Embryonic facial prominence (tissue), 1 donor: ENCODE measurements around the gene ZNF281.
"Not testable (repeated sequence)": the region's sequence is repeated elsewhere in the genome, so short reads cannot be mapped to it uniquely, and the experiment has no call there.

Experiments used
- DNase-seq: peaks from one replicate; pipeline ENCODE4 v3.0.0-alpha.2; 2016; ENCODE audit errors: extremely low spot score

Gene ZNF281

GRCh38 chr1:200429221-200429751, 19.4 kb upstream of the ZNF281 start:
- no peak for DNase-seq

- no peak for DNase-seq
These were observed 18.8 kb upstream of the ZNF281 start for GRCh38 chr1:200428482-200429205.

- DNase-seq = no peak
These were observed 17.9 kb upstream of the ZNF281 start for GRCh38 chr1:200427744-200428143.

GRCh38 chr1:200426196-200426595, 16.4 kb upstream of the ZNF281 start:
- no peak for DNase-seq

- DNase-seq = no peak
These were observed 13.4 kb upstream of the ZNF281 start for GRCh38 chr1:200423235-200423634.

GRCh38 chr1:200422211-200422610, 12.4 kb upstream of the ZNF281 start:
- DNase-seq = no peak

DNA sequence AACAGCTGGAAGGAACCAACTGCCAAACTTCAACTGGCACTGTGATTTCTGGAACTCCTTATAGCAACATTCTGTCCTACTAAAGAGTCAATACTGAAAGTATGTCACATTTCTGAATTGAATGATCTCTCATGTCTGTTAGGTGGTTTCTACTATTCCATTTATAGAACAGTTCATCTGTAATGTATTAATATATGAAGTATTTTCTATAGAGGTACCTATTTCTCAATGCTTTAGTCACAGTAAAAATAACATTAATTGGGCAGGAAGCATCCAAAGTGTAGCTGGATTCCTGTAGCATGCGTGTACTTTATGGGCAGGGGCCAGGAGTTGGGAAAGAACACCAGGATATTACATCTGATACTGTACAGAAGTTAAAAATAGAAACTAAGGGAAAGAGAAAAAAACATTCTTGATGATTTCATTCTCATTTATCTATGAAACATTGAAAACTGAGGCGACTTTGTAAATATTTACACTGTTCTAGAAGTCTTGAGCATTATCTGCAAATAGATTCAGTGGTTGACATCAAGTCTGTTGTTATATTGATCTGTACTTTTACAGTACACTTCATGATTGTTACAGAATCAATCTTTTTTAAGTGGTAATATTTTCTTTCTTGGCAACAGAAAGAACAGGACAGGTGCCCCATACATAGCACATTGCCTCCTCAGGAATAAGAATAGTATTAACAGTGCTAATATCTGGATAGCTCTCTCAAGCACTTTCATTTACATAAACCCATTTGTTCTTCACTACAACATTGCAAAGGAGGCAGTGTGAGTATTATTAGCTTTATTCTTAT, 6.2 kb upstream of the ZNF281 start:
- DNase-seq = peak; percentile 43

DNA sequence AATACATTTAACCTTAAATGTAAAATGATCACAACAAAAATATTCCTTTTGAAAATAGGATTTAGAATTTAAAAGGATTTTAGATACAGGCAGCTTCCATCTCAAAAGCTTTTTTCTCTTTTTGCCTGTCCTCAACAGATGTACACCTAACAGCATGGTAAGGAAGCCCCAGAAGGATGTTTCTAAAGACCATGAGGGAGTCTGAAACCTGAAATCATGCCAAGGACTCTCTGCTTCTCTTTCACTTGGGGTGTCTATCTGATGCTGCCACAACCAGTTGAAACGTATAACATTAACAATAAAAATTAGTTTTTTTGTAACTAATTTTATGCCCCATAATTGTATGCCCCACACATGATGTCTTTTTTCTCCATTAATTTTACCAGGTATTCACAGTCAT, 5.4 kb upstream of the ZNF281 start:
- no peak for DNase-seq

DNA sequence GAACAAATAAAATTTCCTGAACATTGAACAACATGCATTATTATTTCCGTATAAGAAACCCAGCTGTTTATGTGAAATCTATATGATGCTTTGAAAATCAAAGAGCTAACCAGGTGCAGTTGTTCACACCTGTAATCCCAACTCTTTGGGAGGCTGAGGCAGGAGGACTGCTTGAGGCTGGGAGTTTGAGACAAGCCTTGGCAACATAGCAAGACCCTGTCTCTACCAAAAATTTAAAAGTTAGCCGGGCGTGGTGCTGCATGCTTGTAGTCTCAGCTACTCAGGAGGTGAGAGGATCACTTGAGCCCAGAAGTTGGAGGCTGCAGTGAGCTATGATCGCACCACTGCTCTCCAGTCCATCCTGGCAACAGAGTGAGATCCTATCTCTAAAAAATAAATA, 4.8 kb upstream of the ZNF281 start:
- DNase-seq = no peak

GRCh38 chr1:200413766-200414165, 3.9 kb upstream of the ZNF281 start:
- DNase-seq = not testable (repeated sequence)

- DNase-seq = no peak
These were observed 1.8 kb upstream of the ZNF281 start for GRCh38 chr1:200411406-200412257.

- DNase-seq = no peak
These were observed 686 bp upstream of the ZNF281 start for GRCh38 chr1:200410566-200410878.

DNA sequence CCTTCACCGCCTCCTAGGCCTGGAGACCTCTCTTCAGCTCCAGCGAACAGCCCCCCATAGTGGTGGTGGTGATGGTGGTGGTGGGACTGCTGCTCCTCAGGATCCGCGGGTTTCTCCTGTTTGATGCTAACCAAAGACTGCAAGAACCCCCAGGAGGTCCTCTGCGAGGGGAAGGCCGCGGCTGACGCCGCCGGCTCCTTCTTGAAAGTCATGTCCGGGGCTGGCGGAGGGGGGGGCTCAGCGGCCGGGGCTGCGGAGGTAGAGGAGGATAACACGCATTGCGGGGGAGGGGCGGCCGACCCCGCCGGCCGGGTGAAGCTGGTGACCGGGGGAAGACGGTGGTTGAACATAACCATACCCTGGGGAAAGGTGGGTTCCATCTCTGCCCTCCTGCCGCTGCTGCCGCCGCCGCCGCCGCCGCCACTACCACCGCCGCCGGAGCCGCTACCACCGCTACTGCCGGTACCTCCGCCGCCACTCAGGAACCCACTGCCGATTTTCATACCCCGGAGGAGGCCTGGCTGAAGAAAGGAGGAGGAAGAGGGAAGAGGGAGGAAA, 554 bp downstream of the ZNF281 start:
- DNase-seq = no peak

GRCh38 chr1:200406161-200406797, 3.6 kb downstream of the ZNF281 start:
- no peak for DNase-seq

DNA sequence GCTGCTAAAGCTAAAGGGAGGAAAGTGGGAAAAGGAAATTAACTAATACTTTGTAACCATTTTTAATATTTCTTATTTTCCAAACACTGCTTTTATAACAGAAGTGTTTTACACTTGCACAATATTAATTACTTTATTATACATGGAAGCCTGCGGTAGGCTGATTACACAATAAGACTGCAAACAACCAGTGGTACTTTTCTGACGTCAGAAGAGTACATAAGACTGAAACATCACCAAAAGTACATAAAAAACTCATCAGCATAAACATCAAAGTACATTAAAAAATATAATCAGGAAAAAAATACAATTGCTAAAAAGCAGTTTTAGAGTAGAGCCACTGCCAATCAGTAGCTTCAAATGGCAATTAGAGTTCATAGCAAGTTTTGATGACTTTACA, 4.6 kb downstream of the ZNF281 start:
- DNase-seq = no peak

GRCh38 chr1:200401708-200402107, 8.1 kb downstream of the ZNF281 start:
- no peak for DNase-seq

DNA sequence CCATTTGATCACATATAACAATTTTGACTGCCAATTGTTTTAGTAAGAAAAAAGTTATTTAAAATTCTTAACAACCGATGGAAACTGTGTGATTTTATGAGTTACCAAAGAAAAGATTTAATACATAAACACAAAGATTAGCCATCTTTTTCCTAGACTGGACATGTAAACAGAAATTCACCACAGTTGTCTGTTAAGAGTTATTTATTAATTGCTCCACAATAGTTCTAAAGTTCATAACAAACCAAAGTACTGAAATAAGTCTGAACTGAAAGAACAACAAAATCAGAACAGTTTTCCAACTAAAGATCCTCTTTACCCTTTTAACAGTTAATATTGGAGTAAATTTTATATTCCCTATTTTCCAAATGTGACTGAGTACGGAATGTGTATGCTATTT, 8.6 kb downstream of the ZNF281 start:
- no peak for DNase-seq

GRCh38 chr1:200400556-200400955, 9.3 kb downstream of the ZNF281 start:
- no peak for DNase-seq

DNA sequence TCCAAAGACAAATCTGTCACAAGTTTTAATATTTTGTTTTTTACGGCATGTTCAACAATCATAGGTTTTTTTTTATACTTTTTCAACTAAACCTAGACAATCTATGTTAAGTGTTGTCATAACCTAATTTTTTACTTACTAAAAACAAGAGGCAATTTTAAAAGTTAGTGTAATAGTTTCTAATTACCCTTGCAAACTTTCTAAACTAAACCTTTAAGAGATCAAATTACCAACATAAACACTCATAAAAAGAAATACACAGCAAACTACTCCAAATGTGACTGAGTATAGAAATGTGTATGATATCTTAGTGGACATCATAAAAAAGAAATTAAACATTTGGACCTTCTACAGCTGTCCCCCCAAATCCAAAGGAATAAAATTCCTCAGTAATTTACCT, 10.0 kb downstream of the ZNF281 start:
- no peak for DNase-seq

DNA sequence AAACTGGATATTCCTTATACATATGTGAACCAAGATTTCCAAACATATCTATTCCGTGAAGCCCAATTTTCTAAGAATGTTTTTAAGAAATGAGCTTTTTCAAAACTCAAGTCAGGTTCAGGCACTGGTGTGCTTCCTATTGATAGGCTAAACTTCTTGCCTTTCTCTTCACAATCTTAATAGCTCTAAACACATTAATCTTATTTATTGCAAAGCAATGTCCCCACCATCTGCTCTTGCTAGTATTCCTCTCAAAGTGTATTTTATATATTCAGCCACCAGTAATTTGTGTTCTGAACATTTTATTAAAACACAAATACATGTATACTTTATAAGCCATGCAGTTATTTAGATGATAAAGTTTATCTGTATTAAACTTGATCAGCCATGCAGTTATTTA, 11.5 kb downstream of the ZNF281 start:
- DNase-seq = no peak

DNA sequence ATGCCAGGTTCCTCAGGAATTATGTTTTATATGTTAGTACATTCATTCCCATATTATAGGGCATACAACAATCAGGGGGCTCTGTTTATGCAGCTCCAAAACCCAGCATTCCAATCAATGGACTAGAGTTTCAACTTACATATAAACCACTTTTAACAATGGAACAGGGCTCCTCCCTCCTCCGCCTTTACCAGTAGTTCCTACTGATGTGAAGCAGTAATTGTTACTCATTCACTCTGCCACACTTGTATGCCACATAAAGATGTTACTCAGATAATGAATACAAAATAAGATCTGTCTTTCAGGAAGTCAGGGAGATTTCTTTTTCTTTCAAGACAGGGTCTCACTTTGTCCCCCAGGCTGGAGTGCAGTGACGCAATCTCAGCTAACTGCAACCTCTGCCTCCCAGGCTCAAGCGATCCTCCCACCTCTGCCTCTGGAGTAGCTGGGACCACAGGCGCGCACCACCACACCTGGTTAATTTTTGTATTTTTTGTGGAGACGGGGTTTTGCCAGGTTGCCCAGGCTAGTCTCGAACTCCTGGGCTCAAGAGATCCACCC, 17.1 kb downstream of the ZNF281 start:
- no peak for DNase-seq
